ENCODE measurements around the gene DNASE1L1.

DNA sequence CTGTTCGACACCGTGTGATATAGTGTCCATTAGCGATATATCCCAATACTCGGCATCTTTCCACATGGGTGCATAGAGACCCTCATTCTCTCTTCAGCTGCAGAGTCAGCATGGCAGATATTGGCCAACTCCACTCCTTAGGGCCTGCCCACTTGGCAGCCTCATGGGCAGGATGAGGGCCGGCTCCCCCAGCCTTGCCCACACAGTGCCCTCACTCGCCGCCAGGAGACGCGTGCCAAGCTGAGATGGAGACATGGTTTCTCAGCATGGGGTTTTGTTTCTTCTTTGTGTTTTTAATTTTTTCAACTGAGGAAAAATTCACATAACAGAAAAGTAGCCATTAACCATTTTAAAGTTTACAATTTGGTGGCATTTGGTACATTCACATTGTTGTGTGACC lies 43.8 kb upstream of the DNASE1L1 start:
- TF ChIP-seq, protein P1, sequence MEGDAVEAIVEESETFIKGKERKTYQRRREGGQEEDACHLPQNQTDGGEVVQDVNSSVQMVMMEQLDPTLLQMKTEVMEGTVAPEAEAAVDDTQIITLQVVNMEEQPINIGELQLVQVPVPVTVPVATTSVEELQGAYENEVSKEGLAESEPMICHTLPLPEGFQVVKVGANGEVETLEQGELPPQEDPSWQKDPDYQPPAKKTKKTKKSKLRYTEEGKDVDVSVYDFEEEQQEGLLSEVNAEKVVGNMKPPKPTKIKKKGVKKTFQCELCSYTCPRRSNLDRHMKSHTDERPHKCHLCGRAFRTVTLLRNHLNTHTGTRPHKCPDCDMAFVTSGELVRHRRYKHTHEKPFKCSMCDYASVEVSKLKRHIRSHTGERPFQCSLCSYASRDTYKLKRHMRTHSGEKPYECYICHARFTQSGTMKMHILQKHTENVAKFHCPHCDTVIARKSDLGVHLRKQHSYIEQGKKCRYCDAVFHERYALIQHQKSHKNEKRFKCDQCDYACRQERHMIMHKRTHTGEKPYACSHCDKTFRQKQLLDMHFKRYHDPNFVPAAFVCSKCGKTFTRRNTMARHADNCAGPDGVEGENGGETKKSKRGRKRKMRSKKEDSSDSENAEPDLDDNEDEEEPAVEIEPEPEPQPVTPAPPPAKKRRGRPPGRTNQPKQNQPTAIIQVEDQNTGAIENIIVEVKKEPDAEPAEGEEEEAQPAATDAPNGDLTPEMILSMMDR (optimal IDR thresholded peaks at IDR 0.05 in 1 of 3, IDR thresholded peaks at IDR 0.05 in 1 of 3, conservative IDR thresholded peaks at IDR 0.05 in 1 of 3; ENCODE audit: extremely low read depth in 1 of 3, insufficient read depth in 2 of 3, low read length in 3 of 3) = no peak
- TF ChIP-seq EZH2 (IDR thresholded peaks at IDR 0.05; ENCODE audit: low read length) = no peak

All from keratinocyte (primary cell).